GF-D8 (cell line): Measurements from ENCODE around the gene SYNGR1.
A peak's percentile ranks its signal among the peaks of the same experiment; 100 is the strongest.
"Not testable (repeated sequence)": the region's sequence is repeated elsewhere in the genome, so short reads cannot be mapped to it uniquely, and the experiment has no call there.

Experiments
- DNase-seq: peaks from one replicate; lab custom pipeline; 2025; lab: John Stamatoyannopoulos, UW

Gene SYNGR1

DNA sequence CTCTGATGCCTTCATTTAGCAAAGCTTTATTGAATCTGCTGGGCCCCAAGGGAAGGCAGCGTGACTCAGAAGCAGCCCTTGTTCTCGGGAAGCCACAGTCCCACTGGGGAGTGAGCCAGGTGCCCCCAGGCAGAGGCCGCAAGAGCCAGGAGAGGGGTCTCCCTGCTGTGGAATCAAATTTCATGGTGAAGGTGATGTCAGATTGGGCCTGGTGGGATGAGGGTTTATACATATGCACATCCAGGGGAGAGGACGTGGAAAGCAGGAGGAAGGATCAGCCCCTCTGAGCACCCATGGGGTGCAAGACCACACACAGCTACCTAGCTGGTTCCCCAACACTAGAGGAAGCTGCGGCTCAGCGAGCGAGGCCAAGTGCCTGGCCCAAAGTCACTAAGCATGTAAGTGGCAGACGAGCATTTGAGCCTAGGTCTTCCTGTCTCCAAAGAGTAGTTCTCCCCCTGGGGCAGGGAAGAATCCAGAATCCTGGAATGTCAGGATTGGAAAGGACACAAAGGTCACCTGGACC lies 2.0 kb downstream of the SYNGR1 start:
- DNase-seq, result peak; percentile 30

DNA sequence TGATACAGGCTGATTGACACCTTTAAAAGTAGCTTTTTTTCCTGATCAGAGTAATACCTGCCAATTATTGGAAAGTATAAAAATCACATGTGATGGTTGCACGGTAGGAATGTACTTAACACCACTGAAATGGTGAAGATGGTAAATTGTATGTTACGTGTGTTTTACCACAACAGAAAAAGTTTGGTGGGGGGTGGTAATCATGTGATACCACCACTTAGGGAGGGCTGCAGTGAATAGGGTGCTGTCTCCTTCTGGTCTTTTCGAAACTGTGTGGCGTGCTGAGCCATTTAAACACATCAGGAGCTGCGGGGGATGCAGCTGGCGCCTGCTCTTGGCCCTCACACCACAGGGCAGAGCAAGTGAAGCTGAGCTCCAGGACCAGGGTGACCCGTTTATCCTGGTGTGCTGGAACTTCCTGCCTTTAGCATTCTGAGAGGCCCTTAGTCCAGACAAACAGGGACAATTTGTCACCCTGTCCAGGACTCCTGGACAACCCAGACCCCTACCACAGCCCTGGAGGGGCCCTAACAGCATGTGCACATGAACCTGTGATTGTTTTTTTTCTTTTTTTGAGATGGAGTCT lies 2.6 kb downstream of the SYNGR1 start:
- DNase-seq, result no peak

DNA sequence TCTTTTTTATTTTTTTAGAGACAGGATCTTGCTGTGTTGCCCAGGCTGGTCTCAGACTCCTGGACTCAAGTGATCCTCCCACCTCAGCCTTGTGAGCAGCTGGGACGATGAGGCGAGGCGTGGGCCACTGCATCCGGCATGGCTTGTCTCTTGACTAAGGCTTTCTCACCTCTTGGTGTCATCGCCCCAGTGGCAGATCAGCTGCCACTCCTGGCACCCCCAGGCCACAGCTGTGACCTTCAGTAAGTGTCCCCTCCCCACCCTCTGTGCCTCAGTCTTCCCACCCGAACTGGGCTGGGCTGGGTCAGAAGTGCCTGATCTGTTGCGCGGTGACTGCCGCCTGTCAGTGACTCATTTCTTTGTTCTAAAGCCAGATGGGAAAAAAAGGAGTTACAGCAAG lies 3.6 kb downstream of the SYNGR1 start:
- DNase-seq, result no peak

DNA sequence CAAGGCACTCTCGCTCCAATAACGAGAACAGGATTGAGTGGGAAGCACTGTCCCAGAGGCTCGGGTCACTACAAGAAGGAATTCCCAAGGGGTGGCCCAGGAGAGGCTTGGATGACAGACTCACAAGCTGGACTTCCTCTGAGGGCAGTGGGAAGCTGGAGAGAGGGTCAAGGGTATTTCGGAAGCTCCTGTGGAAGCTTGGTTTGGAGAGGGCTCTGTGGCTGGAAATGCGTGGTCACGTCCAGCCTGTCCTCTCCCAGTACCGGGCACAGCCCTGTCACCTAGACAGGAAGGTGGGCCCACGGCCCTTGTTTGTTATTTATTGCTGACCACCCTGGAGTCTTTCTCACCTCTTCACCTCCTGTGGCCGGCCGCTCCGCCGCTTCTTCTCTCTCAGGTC lies 5.3 kb downstream of the SYNGR1 start:
- DNase-seq, result no peak

DNA sequence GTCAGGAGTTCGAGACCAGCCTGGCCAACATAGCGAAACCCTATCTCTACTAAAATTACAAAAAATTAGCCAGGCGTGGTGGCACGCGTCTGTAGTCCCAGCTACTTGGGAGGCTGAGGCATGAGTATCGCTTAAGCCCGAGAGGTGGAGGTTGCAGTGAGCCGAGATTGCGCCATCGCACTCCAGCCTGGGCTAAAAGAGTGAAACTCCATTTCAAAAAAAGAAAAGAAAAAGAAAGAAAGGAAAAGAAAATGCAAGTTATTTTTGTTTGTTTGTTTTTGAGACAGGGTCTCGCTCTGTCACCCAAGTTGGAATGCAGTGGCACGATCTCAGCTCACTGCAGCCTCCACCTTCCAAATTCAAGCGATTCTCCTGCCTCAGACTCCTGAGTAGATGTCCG lies 6.0 kb downstream of the SYNGR1 start:
- DNase-seq, result not testable (repeated sequence)

DNA sequence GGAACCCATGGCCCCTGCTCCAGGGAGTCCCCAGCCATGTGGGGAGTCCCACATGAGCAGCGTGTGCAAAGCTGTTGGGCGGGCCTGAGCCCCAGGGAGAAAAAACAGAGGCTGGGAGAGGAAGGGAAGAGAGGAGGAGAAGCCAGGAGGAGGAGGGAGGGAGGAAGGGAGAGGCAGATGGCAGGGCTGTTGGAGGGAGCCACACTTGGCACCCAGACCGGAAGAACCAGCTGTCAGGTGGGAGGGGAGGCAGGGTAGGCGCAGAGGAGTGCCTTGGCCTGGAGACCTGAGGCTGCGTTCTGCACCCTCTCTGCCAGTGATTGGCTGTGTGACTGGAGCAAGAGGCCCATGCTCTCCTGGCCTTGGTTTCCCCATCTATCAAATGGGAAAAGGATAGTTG lies 6.7 kb downstream of the SYNGR1 start:
- no peak for DNase-seq

DNA sequence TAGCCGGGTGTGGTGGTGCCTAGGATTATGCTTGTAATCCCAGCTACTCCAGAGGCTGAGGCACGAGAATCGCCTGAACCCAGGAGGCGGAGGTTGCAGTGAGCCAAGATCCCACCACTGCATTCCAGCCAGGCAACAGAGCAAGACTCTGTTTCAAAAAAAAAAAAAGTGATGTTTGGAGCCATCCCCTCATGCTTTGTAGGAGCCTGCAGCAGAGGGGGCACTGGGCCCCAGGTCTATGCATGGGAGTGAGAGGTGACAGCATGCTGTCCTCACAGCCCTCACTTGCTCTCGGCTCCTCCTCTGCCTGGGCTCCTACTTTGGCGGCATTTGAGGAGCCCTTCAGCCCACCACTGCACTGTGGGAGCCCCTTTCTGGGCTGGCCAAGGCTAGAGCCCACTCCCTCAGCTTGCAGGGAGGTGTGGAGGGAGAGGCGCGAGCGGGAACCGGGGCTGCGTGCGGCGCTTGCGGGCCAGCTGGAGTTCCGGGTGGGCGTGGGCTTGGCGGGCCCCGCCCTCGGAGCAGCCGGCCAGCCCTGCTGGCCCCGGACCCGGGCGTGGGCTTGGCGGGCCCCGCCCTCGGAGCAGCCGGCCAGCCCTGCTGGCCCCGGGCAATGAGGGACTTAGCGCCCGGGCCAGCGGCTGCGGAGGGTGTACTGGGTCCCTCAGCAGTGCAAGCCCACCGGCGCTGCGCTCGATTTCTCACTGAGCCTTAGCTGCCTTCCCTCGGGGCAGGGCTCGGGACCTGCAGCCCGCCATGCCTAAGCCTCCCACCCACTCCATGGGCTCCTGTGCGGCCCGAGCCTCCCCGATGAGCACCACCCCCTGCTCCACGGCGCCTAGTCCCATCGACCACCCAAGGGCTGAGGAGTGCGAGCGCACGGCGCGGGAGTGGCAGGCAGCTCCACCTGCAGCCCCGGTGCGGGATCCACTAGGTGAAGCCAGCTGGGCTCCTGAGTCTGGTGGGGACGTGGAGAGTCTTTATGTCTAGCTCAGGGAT lies 7.6 kb downstream of the SYNGR1 start:
- not testable (repeated sequence) for DNase-seq

DNA sequence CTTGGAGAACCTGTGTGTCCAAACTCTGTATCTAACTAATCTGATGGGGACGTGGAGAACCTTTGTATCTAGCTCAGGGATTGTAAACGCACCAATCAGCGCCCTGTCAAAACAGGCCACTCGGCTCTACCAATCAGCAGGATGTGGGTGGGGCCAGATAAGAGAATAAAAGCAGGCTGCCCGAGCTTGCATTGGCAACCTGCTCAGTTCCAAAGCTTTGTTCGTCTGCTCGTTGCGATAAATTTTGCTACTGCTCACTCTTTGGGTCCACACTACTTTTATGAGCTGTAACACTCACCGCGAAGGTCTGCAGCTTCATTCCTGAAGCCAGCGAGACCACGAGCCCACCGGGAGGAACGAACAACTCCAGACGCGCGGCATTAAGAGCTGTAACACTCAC lies 8.4 kb downstream of the SYNGR1 start:
- DNase-seq, result not testable (repeated sequence)

DNA sequence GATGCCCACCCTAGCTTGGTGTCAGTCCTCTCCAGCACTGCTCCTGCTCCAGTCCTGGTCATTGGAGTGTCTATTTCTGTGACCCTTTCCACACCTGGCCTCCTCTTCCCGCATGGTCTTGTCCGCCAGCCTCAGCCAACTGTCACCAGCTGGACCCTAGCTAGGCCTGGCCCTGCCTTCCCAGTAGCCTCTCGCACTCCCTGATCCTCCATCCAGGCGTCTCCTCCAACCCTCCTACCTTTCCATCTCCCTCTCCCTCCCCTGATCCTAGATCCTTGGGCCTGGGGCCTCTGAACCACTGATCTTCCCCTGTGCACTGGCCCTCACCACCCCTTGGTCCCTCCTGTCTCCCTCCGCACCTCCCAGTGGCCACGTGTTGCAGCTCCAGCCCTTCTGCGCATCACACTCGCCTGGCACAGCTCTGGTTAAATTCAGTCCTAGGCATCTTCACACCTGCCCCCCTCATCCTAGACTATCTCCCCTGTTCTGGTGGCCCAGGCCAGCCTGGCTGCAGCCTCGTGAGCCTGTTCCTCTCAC lies 9.9 kb downstream of the SYNGR1 start:
- no peak for DNase-seq

DNA sequence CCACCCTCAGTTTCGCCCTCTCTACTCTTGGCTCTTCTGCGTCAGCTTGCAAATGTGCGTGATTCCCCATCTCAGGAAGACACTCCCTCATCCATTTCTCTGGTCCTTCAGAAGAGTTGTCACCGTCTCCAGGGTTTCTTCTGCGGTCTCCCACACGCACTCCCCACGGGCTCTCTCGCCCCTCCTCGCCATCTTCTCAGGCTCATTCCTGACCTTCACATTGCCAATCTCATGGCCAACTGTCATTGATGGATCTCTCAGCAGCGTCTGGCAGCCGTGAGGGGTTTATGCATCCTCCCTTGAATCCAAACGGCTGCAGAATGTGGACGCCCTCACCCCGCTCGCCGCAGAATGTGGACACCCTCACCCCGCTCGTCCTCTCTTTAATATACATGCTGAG lies 10.5 kb downstream of the SYNGR1 start:
- no peak for DNase-seq

DNA sequence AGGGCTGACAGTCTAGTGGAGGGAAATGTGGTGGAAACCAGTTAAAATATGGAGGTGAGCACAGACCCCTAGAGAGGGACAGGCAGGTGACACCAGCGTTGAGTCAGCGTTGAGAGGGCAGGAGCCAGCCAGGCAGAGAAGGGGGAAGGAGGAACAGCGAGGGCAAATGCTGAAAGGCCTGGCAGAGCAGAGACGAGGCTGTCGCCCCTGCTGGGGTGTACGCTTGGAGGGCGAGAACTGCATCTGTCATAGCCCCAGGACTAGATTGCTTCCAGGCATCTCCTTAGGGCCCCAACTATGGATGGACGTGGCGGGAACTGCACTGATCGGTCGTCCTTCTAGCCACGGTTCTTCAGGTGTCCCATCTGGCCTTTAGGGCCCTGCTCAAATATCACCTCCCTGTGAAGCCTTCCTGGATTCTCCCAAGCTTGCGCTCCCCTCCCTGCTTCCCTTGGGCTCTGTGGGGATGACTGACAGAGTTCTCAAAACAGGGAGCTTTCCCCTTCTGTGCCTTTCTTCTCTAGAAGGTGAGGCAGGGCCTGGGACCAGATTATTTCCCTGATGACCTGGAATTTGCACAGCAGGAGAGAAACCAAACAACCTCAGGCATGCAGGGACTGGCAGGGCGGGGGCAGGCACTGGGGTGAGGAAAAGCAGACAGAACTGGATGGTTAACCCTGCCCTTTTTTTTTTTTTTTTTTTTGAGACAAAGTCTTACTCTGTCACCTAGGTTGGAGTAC lies 11.1 kb downstream of the SYNGR1 start:
- DNase-seq, result no peak

DNA sequence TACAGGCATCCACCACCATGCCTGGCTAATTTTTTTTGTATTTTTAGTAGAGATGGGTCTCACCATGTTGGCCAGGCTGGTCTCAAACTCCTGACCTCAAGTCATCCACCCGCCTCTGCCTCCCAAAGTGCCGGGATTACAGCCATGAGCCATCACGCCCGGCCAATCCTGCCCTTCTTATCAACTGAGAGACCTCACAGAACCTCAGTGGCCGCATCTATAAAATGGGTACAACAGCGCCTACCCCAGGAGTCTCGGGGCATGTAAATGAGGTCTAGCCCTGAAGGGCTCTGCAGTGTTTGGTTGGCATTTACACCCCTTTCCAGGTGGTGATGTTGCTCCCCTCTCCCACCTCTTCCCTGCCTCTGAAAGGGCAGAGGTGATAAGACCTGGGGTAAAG lies 11.7 kb downstream of the SYNGR1 start:
- DNase-seq, result no peak

DNA sequence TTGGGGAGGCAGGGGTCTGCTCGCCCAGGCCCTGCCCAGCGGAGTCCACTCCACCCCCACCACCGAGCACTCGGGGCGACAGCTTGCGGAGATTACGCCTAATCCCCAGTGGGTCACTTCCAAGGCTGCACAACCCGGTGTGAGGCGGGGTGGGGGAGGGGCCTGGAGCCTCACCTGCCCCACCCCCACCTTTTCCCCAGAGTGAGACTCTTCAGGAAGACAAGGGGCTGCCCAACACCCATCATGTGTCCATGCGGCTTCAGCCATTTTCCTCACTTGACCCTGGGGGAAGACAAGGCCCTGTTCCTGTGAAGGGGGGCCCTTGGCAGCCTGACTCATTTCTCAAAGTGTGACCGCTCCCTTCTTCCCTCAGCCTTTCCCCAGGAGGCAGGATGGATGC lies 12.5 kb downstream of the SYNGR1 start:
- DNase-seq, result no peak

DNA sequence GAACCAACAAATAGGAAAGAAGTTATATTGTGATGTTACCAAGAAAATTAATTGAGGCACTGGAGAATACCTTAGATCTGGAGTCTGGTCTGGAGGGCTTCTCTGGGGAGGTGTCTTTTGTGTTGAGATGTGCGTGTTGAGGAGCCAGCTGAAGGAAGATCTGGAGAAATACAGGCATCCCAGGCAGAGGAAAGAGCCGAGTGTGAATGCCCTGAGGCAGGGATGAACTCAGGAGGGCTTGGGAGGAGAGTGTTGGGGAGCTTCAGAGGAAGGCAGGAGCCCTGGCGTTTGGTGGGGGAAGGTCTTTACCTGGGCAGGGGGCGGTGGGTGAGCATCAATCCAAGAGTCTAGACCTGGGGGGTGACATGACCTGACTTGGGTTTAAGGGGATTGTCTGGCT lies 13.1 kb downstream of the SYNGR1 start:
- DNase-seq, result no peak

DNA sequence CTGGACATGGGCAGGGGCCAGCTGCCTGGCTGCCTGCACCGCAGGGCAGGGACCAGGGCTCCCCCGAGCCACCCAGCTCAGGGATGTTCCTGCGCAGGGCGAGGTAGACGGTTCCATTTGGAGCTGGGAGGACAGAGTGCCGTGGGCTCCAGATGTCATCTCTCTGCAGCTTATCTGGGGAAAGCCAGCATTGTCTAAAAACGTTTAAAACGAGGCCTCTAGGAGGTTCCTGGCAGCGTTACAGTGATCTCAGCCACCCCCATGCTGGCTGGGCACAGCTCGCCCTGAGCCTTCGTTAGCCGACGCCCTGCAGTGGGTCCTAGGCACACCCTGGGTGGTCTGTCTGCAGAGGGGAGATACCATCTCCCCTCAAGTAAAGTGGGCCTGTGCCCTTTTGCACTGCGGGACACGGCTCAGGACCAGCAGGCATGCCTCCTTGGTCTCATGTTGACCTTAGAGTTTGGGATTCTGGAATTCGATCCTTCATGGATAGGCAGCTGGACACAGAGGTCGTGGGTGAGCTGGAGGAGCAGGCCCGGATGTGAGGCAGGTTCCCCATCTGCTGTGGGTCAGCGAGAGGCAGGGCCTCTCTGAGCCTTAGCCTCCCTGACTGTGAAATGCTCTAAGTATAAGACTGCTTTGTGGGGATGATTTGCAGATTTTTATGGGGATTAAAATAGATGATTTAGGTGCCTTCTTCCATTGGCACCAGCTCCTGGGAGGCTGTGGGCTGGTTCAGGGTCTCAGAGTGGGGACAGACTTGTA lies 14.1 kb downstream of the SYNGR1 start:
- no peak for DNase-seq

DNA sequence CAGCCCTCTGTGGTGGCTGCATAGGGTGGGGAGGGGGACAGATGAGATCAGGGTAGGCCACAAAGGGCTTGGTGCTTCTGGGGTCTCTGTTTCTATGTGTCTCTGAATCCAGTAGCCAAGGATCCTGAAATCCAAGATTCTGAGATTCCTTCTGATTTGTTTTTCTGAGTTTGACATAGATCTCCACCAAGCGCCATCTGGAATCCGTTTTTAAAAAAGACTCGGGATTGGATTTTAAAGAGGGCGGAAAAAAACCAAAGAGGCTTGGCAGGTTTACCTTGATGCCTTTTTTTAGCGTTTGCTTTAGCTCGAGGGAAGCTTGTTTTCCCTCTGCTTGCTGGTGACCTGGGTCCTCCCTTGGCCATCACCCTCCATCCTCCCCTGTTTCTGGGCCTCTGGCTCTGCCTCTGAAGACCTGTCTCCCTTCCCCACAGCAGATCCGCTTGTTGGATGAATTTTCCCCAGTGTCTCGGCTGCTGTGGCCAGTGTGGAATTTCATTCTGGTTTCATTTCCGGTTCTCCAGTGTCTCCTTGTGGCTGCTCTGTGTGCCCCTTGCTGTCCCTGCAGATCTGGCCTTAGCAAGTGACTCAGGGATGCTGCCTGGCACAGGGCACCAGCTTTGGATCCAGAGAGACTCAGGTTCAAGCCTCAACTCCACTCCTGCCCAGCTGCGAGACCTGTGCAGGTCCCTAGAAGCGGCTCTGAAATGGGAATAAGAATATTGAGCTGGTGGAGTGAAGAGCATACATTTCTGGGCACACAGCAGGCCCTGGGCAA lies 15.1 kb downstream of the SYNGR1 start:
- DNase-seq, result no peak

DNA sequence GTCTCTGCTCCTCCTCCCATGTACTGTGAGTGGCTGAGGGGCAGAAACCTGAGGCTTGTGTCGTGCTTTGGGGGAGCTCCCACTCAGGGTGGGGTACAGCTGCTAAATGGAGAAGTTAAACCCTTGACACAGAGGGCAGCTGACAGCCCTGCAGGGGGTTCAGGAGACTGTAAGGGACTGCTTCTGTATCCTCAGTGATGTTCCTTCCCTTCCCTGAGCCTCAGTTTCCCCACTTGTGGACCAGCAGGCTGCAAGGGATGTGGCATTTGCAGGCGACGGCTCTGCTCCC lies 15.6 kb downstream of the SYNGR1 start:
- no peak for DNase-seq

DNA sequence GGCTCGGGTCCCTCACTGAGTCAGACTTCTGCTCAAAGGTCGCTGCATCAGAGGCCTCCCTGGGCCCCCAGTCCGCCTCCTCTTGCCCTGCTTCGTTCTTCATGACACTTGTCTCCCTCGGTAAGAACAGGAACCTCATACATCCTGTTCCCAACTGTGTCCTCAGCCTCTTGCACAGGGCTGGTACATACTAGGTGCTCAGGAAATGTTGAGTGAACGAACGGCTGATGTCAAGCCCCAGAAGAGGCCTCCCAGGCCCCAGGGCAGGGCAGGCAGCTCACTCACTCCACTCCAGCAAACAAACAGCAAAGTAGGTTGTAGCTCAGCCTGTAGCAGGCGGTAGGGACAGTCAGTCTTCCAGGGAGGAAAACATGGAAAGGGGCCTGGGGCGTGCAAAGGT lies 17.2 kb downstream of the SYNGR1 start:
- DNase-seq, result no peak

DNA sequence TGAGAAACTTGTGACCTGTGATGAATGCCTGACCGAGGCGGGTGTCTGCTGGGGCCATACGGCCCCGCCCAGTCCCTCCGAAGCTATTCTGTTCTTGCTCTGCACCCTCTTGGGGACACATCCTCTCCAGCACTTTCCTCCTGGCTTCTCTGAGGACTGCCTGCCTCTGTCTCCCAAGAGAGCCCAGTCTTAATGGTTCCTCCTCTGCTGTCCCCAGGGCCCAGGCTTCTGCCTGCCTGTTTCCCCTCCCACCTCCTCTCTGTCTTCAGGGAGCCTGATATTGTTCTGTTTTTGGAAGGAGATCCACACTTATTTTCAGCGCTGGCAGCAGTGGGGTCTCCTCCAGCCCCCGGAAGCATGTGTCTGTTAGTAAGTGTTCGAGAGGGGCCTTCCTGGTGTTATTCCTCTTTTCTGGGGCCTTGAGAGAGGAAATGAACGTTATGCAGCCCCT lies 18.7 kb downstream of the SYNGR1 start:
- no peak for DNase-seq

DNA sequence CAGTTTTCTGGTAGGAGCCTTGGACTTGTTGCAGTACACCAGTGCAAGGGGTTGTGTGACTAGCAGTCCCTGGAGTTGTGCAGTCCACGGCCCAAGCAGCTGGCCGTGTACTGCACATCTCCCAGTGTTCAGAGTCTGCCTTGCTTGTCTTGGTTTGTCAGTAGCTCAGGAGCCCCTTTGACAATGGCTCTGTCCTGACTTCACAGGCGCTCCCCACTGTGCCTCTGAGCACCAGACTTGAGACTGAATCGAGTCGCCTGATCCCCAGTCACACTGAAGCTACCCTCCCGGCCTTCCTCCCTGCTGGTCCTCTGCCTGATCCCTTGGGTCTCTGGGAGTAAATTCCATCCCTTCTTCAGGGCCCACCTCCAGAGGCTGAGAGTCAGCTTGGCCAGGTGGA lies 19.4 kb downstream of the SYNGR1 start:
- no peak for DNase-seq

DNA sequence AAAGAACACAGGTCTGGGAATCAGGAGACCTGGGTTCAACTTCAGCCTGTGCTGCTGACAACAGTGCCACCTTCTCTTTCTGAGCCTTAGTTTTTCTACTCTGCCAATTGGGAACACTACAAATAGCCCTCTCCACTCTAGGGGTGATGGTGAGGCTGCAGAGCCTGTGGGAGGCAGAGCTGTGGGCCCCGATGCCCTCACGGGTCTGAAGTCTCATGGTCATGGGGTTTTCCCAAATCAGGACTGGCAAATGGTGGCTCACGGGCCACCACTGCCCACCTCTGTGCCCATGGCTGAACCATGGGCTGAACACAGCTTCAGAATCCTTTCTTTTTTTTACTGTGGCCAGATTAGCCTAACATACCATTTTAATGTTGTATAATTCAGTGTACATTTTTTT lies 19.8 kb downstream of the SYNGR1 start:
- DNase-seq, result no peak
